Stomach (tissue), 4 donors: Measurements from ENCODE around the gene PRTG.

Experiments used
- POLR2A ChIP-seq, 4 donors: fragments of 450-650 bp; IDR thresholded peaks; one replicate each; pipeline ENCODE4 v1.6.1; 2016; ENCODE audit warnings: antibody characterized with exemption in 4 of 4, control low read depth in 2 of 4, mild to moderate bottlenecking in 1 of 4, moderate library complexity in 1 of 4
- TF ChIP-seq, protein P1 (sequence below), 7 experiments: fragments of 450-650 bp in 4 of 7; fragments of 200-600 bp in 3 of 7; sonication (generic) in 3 of 7; IDR thresholded peaks; one replicate each; pipeline ENCODE4 v1.5.1; 2016 to 2019; ENCODE audit warnings: antibody characterized with exemption in 7 of 7, control low read depth in 2 of 7, mild to moderate bottlenecking in 1 of 7

DNA sequence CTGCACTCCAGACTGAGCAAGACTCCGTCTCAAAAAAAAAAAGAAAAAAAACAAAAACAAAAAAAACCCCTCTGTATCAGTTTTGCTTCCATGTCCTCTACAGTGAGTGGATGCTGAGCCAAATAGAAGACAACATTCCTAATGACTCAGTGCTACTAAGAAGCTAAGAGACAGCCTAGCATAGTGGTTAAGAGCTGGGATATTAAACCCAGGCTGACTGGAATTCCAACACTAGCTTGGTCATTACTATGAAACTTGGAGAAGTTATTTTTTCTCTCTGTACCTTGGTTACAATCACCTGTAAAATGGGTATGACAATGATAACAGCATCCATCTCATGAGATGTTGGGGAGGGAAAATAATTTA, 93.9 kb downstream of the PRTG start:
- TF ChIP-seq, protein P1, sequence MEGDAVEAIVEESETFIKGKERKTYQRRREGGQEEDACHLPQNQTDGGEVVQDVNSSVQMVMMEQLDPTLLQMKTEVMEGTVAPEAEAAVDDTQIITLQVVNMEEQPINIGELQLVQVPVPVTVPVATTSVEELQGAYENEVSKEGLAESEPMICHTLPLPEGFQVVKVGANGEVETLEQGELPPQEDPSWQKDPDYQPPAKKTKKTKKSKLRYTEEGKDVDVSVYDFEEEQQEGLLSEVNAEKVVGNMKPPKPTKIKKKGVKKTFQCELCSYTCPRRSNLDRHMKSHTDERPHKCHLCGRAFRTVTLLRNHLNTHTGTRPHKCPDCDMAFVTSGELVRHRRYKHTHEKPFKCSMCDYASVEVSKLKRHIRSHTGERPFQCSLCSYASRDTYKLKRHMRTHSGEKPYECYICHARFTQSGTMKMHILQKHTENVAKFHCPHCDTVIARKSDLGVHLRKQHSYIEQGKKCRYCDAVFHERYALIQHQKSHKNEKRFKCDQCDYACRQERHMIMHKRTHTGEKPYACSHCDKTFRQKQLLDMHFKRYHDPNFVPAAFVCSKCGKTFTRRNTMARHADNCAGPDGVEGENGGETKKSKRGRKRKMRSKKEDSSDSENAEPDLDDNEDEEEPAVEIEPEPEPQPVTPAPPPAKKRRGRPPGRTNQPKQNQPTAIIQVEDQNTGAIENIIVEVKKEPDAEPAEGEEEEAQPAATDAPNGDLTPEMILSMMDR (IDR thresholded peaks at IDR 0.05): no peak
- TF ChIP-seq POLR2A (IDR thresholded peaks at IDR 0.05): no peak
